Inflammatory macrophage treated with lipopolysaccharide for 1 hour (primary cell): ENCODE results near the gene LDB2.

Experiments
- DNase-seq, 2 donors: peaks; one replicate each; pipeline ENCODE4 v3.0.0-alpha.2; 2020 to 2022

Gene LDB2

GRCh38 chr4:16677001-16677944 is 221.2 kb downstream of the LDB2 start:
- DNase-seq = no peak

GRCh38 chr4:16676230-16676770 is 222.1 kb downstream of the LDB2 start:
- DNase-seq = no peak

- no peak for DNase-seq
Observed at GRCh38 chr4:16674082-16674481, 224.4 kb downstream of the LDB2 start.

GRCh38 chr4:16672421-16672820 is 226.0 kb downstream of the LDB2 start:
- no peak for DNase-seq

GRCh38 chr4:16671741-16672140 is 226.7 kb downstream of the LDB2 start:
- DNase-seq = no peak

- no peak for DNase-seq
Observed at GRCh38 chr4:16670727-16671126, 227.7 kb downstream of the LDB2 start.

- no peak for DNase-seq
Observed at GRCh38 chr4:16669036-16669435, 229.4 kb downstream of the LDB2 start.

- DNase-seq = no peak
Observed at GRCh38 chr4:16668488-16668887, 230.0 kb downstream of the LDB2 start.

- DNase-seq = no peak
Observed at GRCh38 chr4:16667464-16667863, 231.0 kb downstream of the LDB2 start.

- DNase-seq = no peak
Observed at GRCh38 chr4:16665942-16666551, 232.4 kb downstream of the LDB2 start.

GRCh38 chr4:16663732-16664131 is 234.7 kb downstream of the LDB2 start:
- no peak for DNase-seq

GRCh38 chr4:16663307-16663706 is 235.1 kb downstream of the LDB2 start:
- no peak for DNase-seq

GRCh38 chr4:16661813-16662212 is 236.6 kb downstream of the LDB2 start:
- DNase-seq = no peak

GRCh38 chr4:16660656-16661055 is 237.8 kb downstream of the LDB2 start:
- DNase-seq = no peak

GRCh38 chr4:16659694-16660093 is 238.8 kb downstream of the LDB2 start:
- DNase-seq = no peak

GRCh38 chr4:16659079-16659478 is 239.4 kb downstream of the LDB2 start:
- no peak for DNase-seq

- DNase-seq = no peak
Observed at GRCh38 chr4:16658183-16658582, 240.3 kb downstream of the LDB2 start.

- DNase-seq = no peak
Observed at GRCh38 chr4:16655111-16655510, 243.3 kb downstream of the LDB2 start.

GRCh38 chr4:16652732-16653305 is 245.6 kb downstream of the LDB2 start:
- no peak for DNase-seq

- DNase-seq = no peak
Observed at GRCh38 chr4:16646459-16646858, 252.0 kb downstream of the LDB2 start.

- DNase-seq = no peak
Observed at GRCh38 chr4:16643893-16644292, 254.6 kb downstream of the LDB2 start.

- no peak for DNase-seq
Observed at GRCh38 chr4:16642897-16643296, 255.5 kb downstream of the LDB2 start.

GRCh38 chr4:16641971-16642370 is 256.5 kb downstream of the LDB2 start:
- no peak for DNase-seq
